GM21529 (cell line): ENCODE measurements around the gene GET3.
"Not testable (repeated sequence)": the region's sequence is repeated elsewhere in the genome, so short reads cannot be mapped to it uniquely, and the experiment has no call there.

Experiments used
- ATAC-seq: cut with Tn5 transposase; IDR thresholded peaks from one replicate; pipeline ENCODE4 v1.9.1; 2021; ENCODE audit not compliant: unreplicated experiment

The GET3 gene

GRCh38 chr19:12715102-12715501 is 22.2 kb upstream of the GET3 start:
- ATAC-seq, result no peak

DNA sequence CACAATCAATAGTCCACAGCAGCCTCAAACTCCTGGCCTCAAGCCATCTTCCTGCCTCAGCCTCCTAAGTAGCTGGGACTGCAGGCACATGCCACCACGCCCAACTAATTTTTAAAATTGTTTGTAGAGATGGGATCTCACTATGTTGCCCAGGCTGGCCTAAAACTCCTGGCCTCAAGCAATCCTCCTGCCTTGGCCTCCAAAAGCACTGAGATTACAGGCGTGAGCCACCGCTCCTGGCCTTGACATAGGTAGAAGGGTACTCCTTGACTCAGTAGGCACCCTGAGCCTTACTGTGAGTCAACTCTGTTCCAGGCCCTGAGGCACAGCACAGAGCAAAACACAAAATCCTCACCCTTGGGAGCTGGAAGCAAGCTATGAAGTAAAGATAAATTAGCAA is 21.4 kb upstream of the GET3 start:
- no peak for ATAC-seq

DNA sequence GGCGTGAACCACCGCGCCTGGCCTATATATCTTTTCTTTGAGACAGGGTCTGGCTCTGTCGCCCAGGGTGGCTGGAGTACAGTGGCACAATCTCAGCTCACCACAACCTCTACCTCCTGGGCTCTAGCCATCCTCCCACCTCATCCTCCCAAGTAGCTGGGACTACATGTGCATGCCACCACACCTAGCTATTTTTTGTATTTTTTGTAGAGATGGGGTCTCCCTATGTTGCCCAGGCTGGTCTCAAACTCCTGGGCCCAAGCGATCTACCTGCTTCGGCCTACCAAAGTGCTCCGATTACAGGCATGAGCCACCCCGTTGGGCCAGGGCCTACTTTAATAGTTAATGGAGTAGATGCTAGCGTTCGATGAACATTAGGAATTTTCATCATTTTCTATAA is 17.0 kb upstream of the GET3 start:
- no peak for ATAC-seq

GRCh38 chr19:12720851-12721655 is 16.2 kb upstream of the GET3 start:
- ATAC-seq, result no peak

- peak; percentile 14 for ATAC-seq
These were observed 15.4 kb upstream of the GET3 start for GRCh38 chr19:12721656-12722565.

DNA sequence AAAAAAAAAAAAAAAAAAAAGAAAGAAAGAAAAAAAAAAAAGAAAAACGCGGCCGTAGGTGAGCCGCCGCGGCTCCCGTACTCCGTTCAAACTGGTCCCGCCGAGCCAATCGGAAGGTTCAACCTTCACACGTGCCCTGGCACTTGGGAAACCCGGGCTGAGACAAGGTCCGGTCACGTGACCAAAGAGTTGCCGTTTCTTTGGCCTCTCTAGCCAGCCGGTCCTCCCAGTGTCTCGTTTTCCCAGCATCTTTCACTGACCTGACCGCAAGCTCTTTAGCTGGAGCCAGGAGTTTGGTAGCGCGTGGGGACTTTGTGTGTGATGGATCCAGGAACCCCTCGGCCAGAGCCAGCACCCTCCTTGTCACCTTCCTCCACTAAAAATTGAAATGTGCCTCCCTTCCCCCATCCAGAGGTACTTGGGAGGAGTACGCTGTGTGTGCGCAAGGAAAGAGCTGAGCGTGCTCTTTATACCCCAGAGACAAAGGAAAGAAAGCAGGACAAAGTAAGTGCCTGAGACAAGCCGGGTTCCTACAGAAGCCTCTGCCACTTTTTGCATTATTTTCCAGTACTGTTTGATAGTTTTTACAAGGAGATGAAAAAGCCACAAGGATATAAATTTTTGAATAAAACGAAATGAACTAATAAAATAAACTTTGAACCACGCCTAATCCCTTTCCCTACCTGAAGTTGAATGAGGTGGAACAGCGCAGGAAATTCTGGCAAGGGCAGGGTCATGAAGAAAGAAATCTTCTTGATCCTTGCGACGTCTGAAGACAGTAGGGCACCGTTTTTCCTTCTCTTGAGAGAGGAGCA is 14.5 kb upstream of the GET3 start:
- peak; percentile 73 for ATAC-seq

DNA sequence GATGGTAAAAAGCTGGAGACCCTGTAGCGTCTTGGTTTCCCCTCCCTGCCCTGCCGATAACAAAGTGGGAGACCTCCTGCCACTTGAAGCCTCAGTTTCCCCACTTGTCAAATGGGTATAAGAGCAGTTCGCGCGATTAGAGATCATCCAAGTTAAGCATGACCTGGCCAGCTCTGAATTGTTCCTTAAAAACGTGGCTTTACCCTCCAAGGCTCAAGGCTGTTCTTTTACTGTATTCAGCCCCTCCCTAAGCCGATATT is 14.0 kb upstream of the GET3 start:
- ATAC-seq, result no peak

- no peak for ATAC-seq
These were observed 13.5 kb upstream of the GET3 start, which contains the start of gene TNPO2 for GRCh38 chr19:12723641-12724426. TSS of gene TNPO2 (minus strand) at chr19:12723932. CDS start at chr19:12720977, 2,955 bp downstream.

DNA sequence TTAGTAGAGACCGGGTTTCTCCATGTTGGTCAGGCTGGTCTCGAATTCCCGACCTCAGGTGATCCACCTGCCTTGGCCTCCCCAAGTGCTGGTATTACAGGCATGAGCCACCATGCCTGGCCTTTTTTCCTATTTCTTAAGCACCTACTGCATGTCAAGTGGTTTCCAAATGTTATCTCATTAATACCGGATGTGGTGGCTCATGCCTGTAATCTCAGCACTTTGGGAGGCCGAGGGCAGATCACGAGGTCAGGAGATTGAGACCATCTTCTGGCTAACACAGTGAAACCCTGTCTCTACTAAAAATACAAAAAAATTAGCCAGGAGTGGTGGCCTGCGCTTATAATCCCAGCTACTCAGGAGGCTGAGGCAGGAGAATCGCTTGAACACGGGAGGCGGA is 11.7 kb upstream of the GET3 start:
- not testable (repeated sequence) for ATAC-seq

GRCh38 chr19:12726988-12727316 is 10.3 kb upstream of the GET3 start:
- no peak for ATAC-seq

DNA sequence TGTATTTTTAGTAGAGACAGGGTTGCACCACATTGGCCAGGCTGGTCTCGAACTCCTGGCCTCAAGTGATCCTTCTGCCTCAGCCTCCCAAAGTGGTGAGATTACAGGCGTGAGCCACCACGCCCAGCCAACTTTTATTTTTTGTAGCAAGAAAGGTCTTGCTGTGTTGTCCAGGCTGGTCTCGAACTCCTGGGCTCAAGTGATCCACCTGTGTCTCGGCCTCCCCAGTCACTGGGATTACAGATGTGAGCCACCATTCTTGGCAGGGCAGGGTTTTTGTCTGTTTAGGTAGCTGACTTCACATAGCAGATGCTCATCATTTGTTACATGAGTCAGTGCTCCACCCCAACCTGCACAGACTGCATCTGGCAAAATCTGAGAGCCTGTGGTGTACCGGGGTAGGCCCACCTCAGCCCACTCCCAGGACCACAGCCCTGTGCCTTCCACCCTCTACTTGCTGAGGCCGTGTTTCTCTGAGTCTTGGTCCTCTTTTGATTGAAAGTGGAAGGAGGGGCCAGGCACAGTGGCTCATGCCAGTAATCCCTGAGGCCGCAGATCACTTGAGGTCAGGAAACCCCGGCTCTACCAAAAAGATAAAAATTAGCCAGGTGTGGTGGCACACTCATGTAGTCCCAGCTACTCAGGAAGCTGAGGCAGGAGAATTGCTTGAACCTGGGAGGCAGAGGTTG is 9.4 kb upstream of the GET3 start:
- no peak for ATAC-seq

DNA sequence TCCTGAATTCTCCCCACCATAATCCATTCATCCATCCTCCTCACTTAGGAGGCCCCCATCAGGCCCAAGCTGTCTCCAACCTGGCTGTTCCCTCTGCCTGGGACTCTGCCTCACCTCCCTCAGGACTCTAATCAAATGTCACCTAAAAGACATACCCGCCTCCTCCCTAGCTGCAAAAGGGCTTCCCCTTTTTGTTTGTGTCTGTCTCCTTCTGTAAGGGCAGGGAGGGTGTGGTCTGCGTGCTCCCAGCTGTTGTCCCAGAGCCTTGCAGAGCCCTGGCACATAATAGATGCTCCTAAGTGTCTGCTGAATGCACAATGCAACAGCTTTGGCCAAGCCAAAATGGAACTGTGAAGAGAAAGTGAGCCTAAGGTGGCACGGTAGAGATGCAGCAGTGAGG is 7.2 kb upstream of the GET3 start:
- no peak for ATAC-seq

DNA sequence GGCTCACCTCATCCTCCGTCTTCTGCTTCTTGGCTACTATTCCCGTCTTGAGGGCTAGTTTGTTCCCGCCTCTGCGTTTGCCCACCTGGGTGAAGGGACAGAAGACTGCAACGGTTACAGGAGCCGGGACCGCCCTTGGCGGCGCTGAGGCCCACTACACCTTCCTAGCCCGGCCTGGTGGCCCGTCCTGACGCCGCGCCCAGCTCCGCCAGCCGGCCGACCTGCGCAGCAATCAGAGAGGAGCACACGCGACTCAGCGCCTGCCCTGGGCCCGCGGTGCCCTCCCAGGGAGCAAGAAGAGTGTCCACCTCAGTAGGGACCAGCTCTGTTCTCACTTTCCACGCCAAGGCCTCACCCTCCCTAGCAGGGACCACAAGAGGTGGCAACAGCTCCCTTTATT is 6.0 kb upstream of the GET3 start:
- ATAC-seq, result no peak

DNA sequence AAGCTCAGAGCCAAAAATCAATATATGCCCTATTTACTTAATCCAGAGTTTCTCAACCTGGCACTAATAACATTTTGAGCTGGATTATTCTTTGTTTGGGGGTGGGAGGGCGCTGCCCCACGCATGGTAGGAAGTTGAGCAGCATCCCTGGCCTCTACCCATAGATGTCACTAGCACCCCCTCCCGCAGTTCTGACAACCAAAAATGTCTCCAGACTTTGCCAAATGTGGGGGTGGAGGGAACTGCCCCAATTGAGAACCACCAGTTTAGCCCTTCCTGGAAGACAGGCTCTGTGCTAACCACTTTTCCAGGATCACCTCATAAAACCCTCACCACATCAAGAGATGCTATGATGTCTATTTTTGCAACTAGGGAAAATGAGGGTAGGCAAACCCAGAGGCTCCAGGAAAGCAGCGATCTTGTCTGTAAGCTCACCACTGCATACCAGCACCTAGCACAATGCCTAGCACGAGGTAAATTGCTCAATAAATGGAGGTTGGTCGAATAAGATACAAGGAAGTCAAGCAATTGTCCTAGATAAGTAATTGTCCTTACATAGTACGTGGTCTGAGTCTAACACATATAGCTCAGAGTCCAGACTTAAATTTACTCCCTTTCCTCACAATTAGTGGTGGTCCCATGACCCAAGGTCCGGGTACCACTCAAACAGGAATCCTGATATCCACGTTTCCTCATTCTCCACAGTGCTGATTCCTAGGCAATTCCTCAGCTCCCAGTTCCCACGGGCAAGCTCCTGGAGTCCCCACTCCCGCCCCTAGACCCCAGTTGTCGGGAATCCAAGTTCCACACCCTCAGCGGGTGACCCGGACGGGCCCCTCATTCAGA is 3.7 kb upstream of the GET3 start:
- no peak for ATAC-seq

DNA sequence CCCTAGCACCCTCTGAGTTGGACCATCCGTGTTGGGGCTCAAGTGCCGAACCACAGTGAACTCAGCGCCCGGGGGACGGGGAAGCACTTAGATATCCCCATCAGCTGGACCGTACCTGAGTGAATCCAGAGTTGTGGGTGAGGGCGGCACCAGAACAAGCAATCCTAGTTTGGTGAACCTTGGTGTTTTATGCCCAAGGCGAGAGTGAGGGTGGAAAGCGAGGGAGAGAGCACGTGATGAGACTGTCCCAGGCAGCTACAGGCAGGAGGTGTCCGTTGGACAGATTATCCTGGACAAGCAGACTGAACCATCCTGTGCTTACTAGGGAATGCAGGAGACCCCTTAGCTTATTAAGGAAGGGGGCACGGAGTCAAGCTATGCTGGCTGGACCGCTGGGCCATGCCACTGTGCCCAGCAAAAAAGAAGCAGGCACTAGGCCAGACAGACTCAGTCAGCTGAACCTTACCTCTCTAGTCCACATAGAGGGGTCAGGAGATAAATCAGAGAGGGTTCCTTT is 596 bp downstream of the GET3 start:
- ATAC-seq, result no peak

- no peak for ATAC-seq
These were observed 8.0 kb downstream of the GET3 start for GRCh38 chr19:12745166-12745897.

- no peak for ATAC-seq
These were observed 11.2 kb downstream of the GET3 start for GRCh38 chr19:12748489-12748888.

DNA sequence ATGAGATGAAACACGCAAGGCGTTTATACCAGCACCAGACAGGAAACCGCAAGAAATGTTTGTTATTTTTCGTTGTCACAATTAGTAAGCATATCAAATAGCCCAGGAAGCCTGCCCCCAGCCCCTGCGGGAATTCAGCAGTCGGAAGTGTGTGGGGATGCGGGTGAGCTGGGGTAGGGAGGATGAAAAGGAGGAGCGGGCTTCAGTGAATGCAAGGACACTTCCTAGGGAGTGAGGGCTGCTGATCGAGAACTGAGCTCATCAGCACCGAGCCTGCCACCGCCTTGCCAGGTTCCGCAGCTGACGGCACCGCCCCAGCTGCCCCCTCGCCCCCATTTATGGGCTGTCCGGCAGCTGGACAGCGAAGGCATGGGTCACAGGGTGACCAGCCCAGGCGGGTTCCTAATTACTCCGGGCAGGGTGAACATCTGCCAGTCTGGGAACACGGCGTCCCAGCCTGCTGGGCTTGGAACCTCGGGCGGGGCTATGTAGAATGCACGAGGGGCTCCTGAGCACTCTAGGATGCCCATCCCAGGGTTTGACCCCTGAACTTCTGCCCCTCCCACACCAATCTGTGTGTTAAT is 12.7 kb downstream of the GET3 start:
- no peak for ATAC-seq
